Central memory CD8-positive, alpha-beta T cell (primary cell): ENCODE measurements around the gene SMAD9.

ENCODE experiments used
- ATAC-seq: fragments of 150-1000 bp; cut with Tn5 transposase; replicated peaks from 2 replicates; pipeline ENCODE4 v1.10.0; 2022; ENCODE audit warnings: mild to moderate bottlenecking, moderate FRiP score, moderate number of reproducible peaks; ENCODE audit not compliant: poor library complexity, severe bottlenecking; ENCODE audit errors: extremely low read depth
- DNase-seq, 2 donors: peaks; one replicate each; pipeline ENCODE4 v3.0.0; 2021; ENCODE audit warnings: low spot score in 2 of 2
- H3K27ac Mint-ChIP-seq: one replicate; pipeline ENCODE4 v1.8.0; 2022; ENCODE audit warnings: low read depth, mild to moderate bottlenecking, moderate library complexity, mixed read lengths
- H3K27me3 Mint-ChIP-seq: one replicate; pipeline ENCODE4 v1.8.0; 2022; ENCODE audit warnings: mixed read lengths
- H3K36me3 Mint-ChIP-seq: one replicate; pipeline ENCODE4 v1.8.0; 2022; ENCODE audit warnings: mild to moderate bottlenecking, moderate library complexity, mixed read lengths; ENCODE audit not compliant: insufficient read depth
- H3K4me1 Mint-ChIP-seq: one replicate; pipeline ENCODE4 v1.8.0; 2022; ENCODE audit warnings: mixed read lengths
- H3K4me3 Mint-ChIP-seq: one replicate; pipeline ENCODE4 v1.8.0; 2022; ENCODE audit warnings: mild to moderate bottlenecking, moderate library complexity, mixed read lengths
- H3K9me3 Mint-ChIP-seq: one replicate; pipeline ENCODE4 v1.8.0; 2022; ENCODE audit warnings: mixed read lengths

Gene SMAD9

DNA sequence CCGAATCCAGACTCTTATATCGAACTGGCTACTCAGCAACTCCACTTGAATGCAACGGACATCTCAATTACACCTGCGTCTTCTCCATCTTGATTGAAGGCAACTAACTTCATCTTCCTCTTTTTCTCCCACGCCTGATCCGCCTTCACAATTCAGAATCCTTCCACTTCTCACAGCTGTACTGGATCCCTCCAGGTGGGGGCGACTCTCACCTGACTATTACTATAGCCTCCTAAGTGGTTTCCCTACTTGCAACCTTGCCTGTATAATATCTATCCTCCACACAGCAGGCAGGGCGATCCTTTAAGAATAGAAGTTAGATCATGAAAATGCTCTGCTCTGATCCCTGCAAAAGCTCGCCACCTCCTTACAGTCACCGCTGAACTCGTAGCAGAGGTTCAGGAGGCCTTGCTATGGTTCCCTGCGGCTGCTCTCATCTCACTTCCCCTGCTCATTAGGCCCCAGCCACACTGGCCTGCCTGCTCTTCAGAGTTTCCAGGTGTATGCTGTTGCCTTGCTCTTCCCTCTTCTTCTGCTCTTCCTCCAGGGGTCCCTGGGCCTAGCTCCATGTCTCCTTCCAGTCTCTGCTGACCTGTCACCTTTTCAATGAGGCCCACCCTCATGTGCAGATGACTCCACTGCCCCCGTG is 69.1 kb downstream of the SMAD9 start:
- Mint-ChIP-seq H3K36me3 (no peaks in the 10 kb centered on the region), H3K4me3 (no peak overlapping the region), H3K9me3 (no peaks in the 10 kb centered on the region), H3K27me3 (peaks cover 16% of the 10 kb centered on the region), H3K27ac (no peak overlapping the region), H3K4me1 (no peaks in the 10 kb centered on the region)
- no peak for DNase-seq
- no peak for ATAC-seq

DNA sequence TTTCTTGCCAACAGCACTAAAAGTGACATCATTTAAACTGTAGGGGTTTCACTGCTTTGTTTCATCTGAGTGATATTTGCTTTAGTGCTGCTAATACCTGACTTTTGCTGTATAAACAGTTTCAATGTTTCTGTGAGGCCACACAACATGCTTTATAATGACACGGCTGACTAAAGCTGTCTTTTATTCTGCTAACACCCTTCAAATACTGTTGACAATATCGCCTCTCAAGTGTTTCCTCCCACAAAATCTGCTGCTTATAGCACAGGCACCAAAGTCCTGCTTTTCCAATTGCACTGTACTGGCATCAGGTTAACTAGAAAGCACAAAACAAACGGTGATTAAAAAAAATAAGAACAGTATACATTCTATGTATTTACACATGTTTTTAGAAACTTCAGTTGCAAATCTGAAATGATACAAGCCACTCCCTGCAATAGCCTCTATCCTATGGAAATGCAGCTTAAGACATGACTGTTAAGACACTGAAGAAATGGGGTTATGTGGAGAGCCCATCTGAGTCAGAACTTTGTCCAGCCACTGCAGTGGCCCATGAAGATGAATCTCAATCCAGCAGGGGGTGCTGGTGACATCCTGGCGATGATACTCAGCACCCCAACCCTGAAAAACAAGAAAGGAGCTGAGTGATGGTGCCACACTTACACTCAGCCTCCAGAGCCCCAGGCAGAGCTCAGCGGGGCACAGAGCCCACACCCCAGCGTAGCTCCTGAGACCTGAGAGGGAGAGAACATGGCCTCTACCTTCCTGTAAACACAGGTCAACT is 71.6 kb downstream of the SMAD9 start:
- Mint-ChIP-seq H3K4me1 (no peaks in the 10 kb centered on the region), H3K9me3 (no peaks in the 10 kb centered on the region), H3K27ac (no peak overlapping the region), H3K27me3 (peaks cover 11% of the 10 kb centered on the region), H3K4me3 (no peak overlapping the region), H3K36me3 (no peaks in the 10 kb centered on the region)
- ATAC-seq (no peak), DNase-seq (no peak)

DNA sequence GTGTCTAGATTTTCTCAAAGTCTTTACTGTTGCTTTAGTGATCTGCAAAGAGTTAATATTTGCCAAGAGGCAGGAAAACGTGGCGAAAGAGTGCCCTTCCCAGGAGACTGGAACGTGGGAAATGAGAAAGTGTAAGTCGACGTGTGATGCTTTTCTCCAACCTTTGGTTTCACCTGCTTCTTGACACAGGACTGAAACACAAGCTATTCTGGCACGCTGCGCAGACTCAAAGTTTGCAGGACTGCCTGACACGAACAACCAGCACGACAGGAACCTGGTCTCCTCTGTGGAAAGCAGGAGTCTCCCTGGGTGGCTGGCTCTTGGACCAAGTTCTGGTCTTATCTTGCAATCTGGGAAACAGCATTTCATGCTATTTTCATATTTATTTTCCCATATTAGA is 72.4 kb downstream of the SMAD9 start:
- no peak overlapping the region for H3K27ac Mint-ChIP-seq

DNA sequence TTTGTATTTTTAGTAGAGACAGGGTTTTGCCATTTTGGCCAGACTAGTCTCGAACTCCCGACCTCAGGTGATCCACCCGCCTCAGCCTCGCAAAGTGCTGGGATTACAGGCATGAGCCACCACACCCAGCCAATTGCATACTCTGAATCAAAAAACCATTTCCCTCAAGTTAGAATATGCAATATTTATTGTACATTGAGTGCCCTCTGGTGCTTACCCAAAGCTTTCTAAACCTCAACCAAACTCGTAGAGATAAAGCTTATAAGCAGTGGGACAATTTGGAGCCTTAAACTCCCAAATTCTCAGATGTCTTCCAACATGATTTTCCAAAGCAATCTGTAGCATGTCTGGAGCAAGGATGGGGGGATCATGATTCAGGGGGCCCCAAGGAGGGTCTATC is 78.6 kb downstream of the SMAD9 start:
- no peak for DNase-seq
- H3K27me3 Mint-ChIP-seq, result no peaks in the 10 kb centered on the region
- H3K36me3 Mint-ChIP-seq, result peaks cover 2% of the 10 kb centered on the region
- H3K4me1 Mint-ChIP-seq, result no peaks in the 10 kb centered on the region
- ATAC-seq, result no peak
- no peak overlapping the region for H3K27ac Mint-ChIP-seq
- no peaks in the 10 kb centered on the region for H3K9me3 Mint-ChIP-seq
- H3K4me3 Mint-ChIP-seq, result no peak overlapping the region

More for the DNA sequence above, 72.4 kb downstream of the SMAD9 start:
- Mint-ChIP-seq H3K27me3 (peaks cover 11% of the 10 kb centered on the region), H3K9me3 (no peaks in the 10 kb centered on the region), H3K36me3 (no peaks in the 10 kb centered on the region), H3K4me1 (no peaks in the 10 kb centered on the region), H3K4me3 (no peak overlapping the region)
- DNase-seq, result no peak
- no peak for ATAC-seq

DNA sequence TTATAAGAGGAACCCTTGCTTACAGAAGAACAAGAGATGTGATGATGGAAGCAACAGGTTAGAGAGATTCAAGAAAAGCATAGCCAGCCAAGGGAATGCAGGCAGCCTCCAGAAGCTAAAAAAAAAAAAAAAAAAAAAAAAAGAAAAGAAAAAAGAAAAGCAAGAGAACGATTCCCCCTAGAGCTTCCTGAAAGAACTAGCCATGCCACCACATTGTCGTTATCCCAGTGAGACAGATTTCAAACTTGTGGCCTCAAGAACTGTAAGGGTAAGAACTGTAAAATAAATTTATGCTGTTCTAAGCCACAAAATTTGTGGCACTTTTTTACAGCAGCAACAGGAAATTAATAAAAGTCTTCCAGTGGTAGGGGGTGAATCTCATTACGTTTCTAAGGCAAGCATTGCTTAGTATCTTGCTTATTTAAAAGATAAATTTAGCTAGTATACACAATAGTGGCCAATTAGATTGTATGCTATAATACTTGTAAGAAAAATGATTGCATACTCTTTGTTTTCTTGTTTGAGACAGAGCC is 79.3 kb downstream of the SMAD9 start:
- no peaks in the 10 kb centered on the region for H3K9me3 Mint-ChIP-seq
- no peak overlapping the region for H3K27ac Mint-ChIP-seq
- peaks cover 2% of the 10 kb centered on the region for H3K36me3 Mint-ChIP-seq
- no peak for DNase-seq
- H3K4me3 Mint-ChIP-seq, result no peak overlapping the region
- no peaks in the 10 kb centered on the region for H3K4me1 Mint-ChIP-seq
- H3K27me3 Mint-ChIP-seq, result no peaks in the 10 kb centered on the region
- no peak for ATAC-seq

DNA sequence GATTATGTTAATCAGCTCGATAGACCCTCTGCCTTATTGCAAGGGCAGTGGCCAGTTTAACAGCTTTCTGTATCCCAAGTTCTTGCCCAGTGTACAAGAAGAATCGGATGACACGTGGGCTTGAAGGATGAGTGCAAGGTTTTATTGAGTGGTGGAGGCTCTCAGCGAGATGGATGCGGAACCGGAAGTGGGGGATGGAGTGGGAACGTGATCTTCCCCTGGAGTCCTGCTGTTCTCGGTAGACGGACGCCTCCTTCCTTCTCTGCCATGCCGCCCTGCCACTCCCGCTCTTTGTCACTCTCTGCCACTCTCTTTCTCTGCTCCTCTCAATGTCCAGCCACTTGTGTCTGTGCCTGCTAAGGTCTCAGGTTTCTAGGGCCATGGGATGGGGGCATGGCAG is 80.1 kb downstream of the SMAD9 start:
- Mint-ChIP-seq H3K36me3 (peaks cover 2% of the 10 kb centered on the region), H3K27ac (no peak overlapping the region), H3K4me3 (no peak overlapping the region), H3K9me3 (no peaks in the 10 kb centered on the region), H3K27me3 (no peaks in the 10 kb centered on the region), H3K4me1 (no peaks in the 10 kb centered on the region)
- no peak for ATAC-seq
- DNase-seq, result no peak

DNA sequence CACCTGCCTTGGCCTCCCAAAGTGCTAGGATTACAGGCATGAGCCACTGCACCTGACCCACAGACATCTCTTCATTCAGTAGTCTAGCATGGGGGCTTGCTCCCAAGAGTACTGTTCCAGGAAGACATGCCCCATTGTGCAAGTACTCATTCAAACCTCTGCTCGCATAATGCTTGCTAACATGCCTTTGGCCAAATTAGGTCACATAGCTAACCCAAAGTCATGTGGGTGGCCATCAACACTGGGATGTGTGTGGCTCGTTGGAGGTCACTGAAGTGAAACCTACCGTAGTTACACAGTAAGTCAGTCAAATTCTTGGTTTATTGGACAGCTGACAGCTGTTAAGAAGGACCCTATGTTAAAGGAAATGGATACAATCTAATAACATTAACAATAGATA is 80.8 kb downstream of the SMAD9 start:
- no peaks in the 10 kb centered on the region for H3K4me1 Mint-ChIP-seq
- H3K36me3 Mint-ChIP-seq, result peaks cover 2% of the 10 kb centered on the region
- no peaks in the 10 kb centered on the region for H3K27me3 Mint-ChIP-seq
- no peak overlapping the region for H3K4me3 Mint-ChIP-seq
- DNase-seq, result no peak
- no peaks in the 10 kb centered on the region for H3K9me3 Mint-ChIP-seq
- no peak for ATAC-seq
- H3K27ac Mint-ChIP-seq, result no peak overlapping the region

DNA sequence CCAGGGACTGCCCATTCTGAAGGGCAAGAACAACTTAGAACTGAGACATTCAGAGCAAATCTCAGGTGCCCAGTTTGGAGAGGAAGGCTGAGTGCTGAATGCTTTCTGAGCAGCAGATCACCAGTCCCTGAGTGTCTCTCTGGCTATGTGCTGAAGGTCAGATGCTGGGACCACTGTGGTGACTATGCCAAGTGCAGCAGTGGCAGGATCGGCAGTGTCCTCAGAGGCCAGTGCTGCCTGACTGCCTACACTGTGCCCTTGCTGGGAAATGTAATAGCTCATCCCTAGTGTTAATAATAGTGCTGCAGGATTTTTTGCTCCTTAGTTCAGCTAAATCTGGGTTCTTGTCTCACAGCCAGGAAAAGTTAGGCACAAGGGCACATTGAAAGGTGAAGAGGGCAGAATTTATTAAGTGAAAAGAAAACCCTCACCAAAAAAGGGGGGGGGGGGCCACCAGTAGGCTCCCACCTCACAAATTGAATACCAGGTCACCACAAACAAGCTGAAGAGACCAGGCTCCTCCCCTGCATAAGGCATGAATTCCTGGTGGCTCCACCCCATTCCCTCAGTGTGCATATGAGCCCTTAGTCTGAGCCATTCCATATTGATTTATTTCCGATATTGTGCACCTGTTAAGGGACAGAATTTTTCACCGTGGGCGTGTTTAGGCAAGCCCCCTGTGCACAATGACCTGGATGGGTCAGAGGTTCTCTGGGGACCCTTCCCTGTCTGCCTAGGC is 82.5 kb downstream of the SMAD9 start:
- Mint-ChIP-seq H3K4me1 (no peaks in the 10 kb centered on the region), H3K9me3 (no peaks in the 10 kb centered on the region), H3K4me3 (no peak overlapping the region), H3K27ac (no peak overlapping the region), H3K36me3 (peaks cover 2% of the 10 kb centered on the region), H3K27me3 (no peaks in the 10 kb centered on the region)
- no peak for DNase-seq
- no peak for ATAC-seq

DNA sequence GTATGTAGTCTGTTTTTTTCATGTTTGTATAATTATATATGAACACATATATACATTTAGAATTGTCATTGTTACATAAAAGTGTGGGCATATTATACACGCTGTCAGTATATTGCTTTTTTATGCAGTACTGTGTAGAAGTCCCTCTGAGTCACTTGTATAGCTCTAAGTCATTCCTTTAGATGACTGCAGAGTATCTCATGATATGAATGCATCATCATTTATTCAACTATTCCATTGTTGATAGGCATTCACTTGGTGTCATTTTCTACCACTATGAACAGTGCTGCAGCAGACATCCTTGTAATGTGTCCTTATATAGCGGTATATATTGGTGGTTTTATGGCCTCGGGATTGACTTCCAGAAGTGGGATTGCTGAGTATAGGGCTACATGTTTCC is 85.7 kb downstream of the SMAD9 start:
- Mint-ChIP-seq H3K27me3 (no peaks in the 10 kb centered on the region), H3K9me3 (no peaks in the 10 kb centered on the region), H3K36me3 (peaks cover 6% of the 10 kb centered on the region), H3K27ac (no peak overlapping the region), H3K4me1 (no peaks in the 10 kb centered on the region), H3K4me3 (no peak overlapping the region)
- no peak for DNase-seq
- no peak for ATAC-seq

DNA sequence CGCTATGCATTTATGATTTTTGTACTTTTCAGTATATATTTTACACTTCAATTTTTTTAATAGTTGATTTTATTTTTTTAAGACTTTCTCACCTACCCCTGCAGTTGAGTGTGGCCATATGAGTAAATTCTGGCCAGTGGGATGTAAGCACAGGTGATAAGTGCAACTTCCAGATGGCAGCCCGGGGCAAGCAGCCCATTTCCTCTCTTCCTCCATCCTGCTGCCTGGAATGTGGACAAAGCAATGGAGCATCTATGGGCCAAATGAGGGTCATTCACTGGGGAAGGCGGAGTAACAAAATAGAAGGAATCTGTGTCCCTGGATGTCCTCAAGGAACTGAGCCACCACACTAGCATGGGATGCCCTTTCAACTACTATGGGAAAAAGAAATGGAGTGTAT is 88.7 kb downstream of the SMAD9 start:
- Mint-ChIP-seq H3K36me3 (peaks cover 6% of the 10 kb centered on the region), H3K4me1 (no peaks in the 10 kb centered on the region), H3K27me3 (no peaks in the 10 kb centered on the region), H3K4me3 (no peak overlapping the region), H3K9me3 (no peaks in the 10 kb centered on the region), H3K27ac (no peak overlapping the region)
- ATAC-seq (no peak), DNase-seq (no peak)

DNA sequence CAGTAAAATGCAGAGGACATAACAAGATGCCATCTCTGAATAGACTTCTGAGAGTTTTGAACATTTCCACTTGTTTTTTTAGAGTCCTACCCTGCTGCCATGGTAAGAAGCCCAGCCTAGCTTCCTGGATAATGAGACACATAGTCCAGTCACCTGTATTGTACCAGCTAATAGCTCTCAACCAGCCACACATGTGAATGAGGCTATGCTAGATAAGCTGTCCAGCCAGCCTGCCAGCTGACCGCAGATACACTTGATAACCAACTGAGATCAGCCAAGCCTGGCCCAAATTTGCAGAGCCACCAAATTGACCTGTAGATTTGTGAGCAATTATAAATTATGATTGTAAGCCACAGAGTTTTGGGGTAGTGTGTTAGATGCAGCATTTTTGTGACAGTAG is 90.3 kb downstream of the SMAD9 start:
- DNase-seq (no peak), ATAC-seq (no peak)
- Mint-ChIP-seq H3K9me3 (no peaks in the 10 kb centered on the region), H3K36me3 (peaks cover 7% of the 10 kb centered on the region), H3K4me3 (no peak overlapping the region), H3K27ac (no peak overlapping the region), H3K4me1 (peaks cover 5% of the 10 kb centered on the region), H3K27me3 (no peaks in the 10 kb centered on the region)

DNA sequence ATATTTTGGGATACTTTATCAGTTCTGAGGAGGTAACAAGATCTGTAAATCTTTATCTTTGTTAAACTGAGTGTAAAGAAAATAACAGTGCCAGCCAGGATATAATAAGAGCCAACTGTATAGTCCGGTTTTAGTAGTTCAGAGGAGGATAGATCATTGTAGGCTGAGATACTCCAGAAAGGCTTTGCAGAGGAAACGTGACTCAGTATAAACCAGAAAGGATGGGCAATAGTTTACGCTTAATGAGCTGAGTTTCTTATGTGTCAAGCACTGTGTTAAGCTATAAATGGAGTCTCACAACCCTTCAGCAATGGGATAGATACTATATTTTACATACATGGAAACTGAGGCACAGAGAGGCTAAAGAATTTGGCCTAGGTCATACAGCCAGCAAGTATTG is 97.3 kb downstream of the SMAD9 start:
- DNase-seq, result no peak
- Mint-ChIP-seq H3K36me3 (peaks cover 13% of the 10 kb centered on the region), H3K27me3 (no peaks in the 10 kb centered on the region), H3K4me1 (peaks cover 48% of the 10 kb centered on the region), H3K27ac (peak overlapping the region; percentile 23), H3K4me3 (no peak overlapping the region), H3K9me3 (no peaks in the 10 kb centered on the region)
- ATAC-seq, result no peak
